Vagina (tissue), 2 donors: ENCODE data around the gene DSE.

ENCODE experiments used
- POLR2A ChIP-seq, 2 donors: fragments of 450-650 bp; IDR thresholded peaks; one replicate each; pipeline ENCODE4 v1.6.1; 2017; ENCODE audit warnings: antibody characterized with exemption in 2 of 2, mild to moderate bottlenecking in 2 of 2, moderate library complexity in 2 of 2
- POLR2AphosphoS5 ChIP-seq, 2 donors: sonication (generic); formaldehyde crosslinking; IDR thresholded peaks; one replicate each; pipeline ENCODE4 v1.9.0; 2017; ENCODE audit warnings: antibody characterized with exemption in 2 of 2, mild to moderate bottlenecking in 2 of 2, low read depth in 1 of 2; ENCODE audit not compliant: insufficient read depth in 1 of 2
- TF ChIP-seq, protein P1 (sequence below), 3 experiments: fragments of 450-650 bp in 2 of 3; fragments of 200-600 bp in 1 of 3; sonication (generic) in 1 of 3; IDR thresholded peaks; one replicate each; pipeline ENCODE4 v1.5.1; 2017 to 2019; ENCODE audit warnings: antibody characterized with exemption in 3 of 3, mild to moderate bottlenecking in 2 of 3, moderate library complexity in 2 of 3

DNA sequence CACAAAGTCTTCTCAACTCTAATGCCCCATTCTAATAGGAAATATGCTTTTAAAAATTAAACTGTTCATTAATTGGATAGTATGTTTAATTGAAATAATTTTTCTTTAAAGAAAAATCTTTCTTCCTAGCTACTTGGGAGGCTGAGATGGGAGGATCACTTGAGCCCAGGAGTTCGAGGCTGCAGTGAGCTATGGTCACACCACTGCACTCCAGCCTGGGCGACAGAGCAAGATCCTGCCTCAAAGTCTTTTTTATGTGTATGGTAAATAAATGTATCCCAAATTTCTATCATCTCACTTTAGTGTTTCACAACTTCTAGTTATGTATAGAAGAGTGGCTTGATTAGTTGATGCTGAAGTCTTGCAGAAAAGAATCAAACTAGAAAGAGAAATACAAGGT, 4.5 kb downstream of the DSE start:
- TF ChIP-seq, protein P1, sequence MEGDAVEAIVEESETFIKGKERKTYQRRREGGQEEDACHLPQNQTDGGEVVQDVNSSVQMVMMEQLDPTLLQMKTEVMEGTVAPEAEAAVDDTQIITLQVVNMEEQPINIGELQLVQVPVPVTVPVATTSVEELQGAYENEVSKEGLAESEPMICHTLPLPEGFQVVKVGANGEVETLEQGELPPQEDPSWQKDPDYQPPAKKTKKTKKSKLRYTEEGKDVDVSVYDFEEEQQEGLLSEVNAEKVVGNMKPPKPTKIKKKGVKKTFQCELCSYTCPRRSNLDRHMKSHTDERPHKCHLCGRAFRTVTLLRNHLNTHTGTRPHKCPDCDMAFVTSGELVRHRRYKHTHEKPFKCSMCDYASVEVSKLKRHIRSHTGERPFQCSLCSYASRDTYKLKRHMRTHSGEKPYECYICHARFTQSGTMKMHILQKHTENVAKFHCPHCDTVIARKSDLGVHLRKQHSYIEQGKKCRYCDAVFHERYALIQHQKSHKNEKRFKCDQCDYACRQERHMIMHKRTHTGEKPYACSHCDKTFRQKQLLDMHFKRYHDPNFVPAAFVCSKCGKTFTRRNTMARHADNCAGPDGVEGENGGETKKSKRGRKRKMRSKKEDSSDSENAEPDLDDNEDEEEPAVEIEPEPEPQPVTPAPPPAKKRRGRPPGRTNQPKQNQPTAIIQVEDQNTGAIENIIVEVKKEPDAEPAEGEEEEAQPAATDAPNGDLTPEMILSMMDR (IDR thresholded peaks at IDR 0.05) = no peak
- TF ChIP-seq POLR2A (IDR thresholded peaks at IDR 0.05) (no peak), POLR2AphosphoS5 (IDR thresholded peaks at IDR 0.05; ENCODE audit: insufficient read depth in 1 of 2, low read depth in 1 of 2) (no peak)
